MCF 10A (cell line): ENCODE results near the gene ADPRHL1. TPM values are rescaled to one million over a fixed set of nuclear protein-coding genes. Genes with fewer than 3 reads are reported as not detected.

Experiments used
- BruUV-seq: library from RNA; stranded (reverse); fragments of 400-500 nt; replicated peaks from 2 replicates; lab custom pipeline; 2021; lab: Mats Ljungman, UMichigan
- CTCF ChIA-PET: fragments of 300-600 bp; sonication (Branson Sonifier 250); formaldehyde crosslinking; extraction: SDS; loops from one replicate; lab custom pipeline; 2021; ENCODE audit warnings: antibody characterized with exemption, inconsistent platforms; lab: Yijun Ruan, JAX
- POLR2A ChIA-PET: fragments of 300-600, 350-650 bp; sonication (Branson Sonifier 250); formaldehyde crosslinking; extraction: SDS; loops from one replicate; lab custom pipeline; 2020; ENCODE audit warnings: antibody characterized with exemption, inconsistent platforms; lab: Yijun Ruan, JAX
- DNase-seq: peaks from one replicate; pipeline ENCODE4 v3.0.0-alpha.2; 2018; ENCODE audit not compliant: unreplicated experiment
- H3K27ac Mint-ChIP-seq: one replicate; pipeline ENCODE4 v1.8.0; 2022; ENCODE audit warnings: mild to moderate bottlenecking, low read depth, mixed read lengths; ENCODE audit not compliant: unreplicated experiment
- H3K27me3 Mint-ChIP-seq: one replicate; pipeline ENCODE4 v1.8.0; 2022; ENCODE audit warnings: mixed read lengths; ENCODE audit not compliant: insufficient read depth, unreplicated experiment
- H3K36me3 Mint-ChIP-seq: one replicate; pipeline ENCODE4 v1.8.0; 2022; ENCODE audit warnings: mild to moderate bottlenecking, moderate library complexity, mixed read lengths; ENCODE audit not compliant: insufficient read depth, unreplicated experiment
- H3K4me1 Mint-ChIP-seq: one replicate; pipeline ENCODE4 v1.8.0; 2022; ENCODE audit warnings: mixed read lengths; ENCODE audit not compliant: insufficient read depth, unreplicated experiment
- H3K4me3 Mint-ChIP-seq: one replicate; pipeline ENCODE4 v1.8.0; 2022; ENCODE audit warnings: mild to moderate bottlenecking, moderate library complexity, mixed read lengths; ENCODE audit not compliant: unreplicated experiment
- H3K9me3 Mint-ChIP-seq: one replicate; pipeline ENCODE4 v1.8.0; 2022; ENCODE audit warnings: mixed read lengths; ENCODE audit not compliant: unreplicated experiment
- intact Hi-C: fragments of 100-400 bp; cut with micrococcal nuclease; formaldehyde crosslinking; loops from 2 replicates; pipeline ENCODE4 v1.14.1; 2022
- total RNA-seq: library from RNA; stranded (reverse); gene quantifications from 2 replicates; pipeline ENCODE4 v1.2.3, GENCODE V29; 2022
- TF ChIP-seq, protein P1 (sequence below): fragments of 200-600 bp; IDR thresholded peaks from one replicate; pipeline ENCODE4 v1.8.0; 2022; ENCODE audit warnings: antibody characterized with exemption, mild to moderate bottlenecking; ENCODE audit not compliant: unreplicated experiment

ADPRHL1 gene
- total RNA-seq, 1 experiment from 2014 or later: 2.6 TPM

- CTCF ChIA-PET: no interaction called here
These were observed 35.2 kb downstream of the ADPRHL1 start for GRCh38 chr13:113417836-113418721.

GRCh38 chr13:113417008-113417751 is 36.1 kb downstream of the ADPRHL1 start:
- no peaks in the 10 kb centered on the region for H3K4me1 Mint-ChIP-seq
- DNase-seq: no peak
- ChIA-PET POLR2A (no interaction called here), CTCF (interaction anchor here (0.5 to 0.8 kb wide), 2 partner anchors 34 to 172 kb away, joined by 3 read pairs; no protein-coding TSS in a partner anchor)
- BruUV-seq: no TSS peak
- no peaks in the 10 kb centered on the region for H3K9me3 Mint-ChIP-seq
- no peak overlapping the region for H3K4me3 Mint-ChIP-seq
- no peaks in the 10 kb centered on the region for H3K36me3 Mint-ChIP-seq
- intact Hi-C loops: no loop called here
- TF ChIP-seq, protein P1, sequence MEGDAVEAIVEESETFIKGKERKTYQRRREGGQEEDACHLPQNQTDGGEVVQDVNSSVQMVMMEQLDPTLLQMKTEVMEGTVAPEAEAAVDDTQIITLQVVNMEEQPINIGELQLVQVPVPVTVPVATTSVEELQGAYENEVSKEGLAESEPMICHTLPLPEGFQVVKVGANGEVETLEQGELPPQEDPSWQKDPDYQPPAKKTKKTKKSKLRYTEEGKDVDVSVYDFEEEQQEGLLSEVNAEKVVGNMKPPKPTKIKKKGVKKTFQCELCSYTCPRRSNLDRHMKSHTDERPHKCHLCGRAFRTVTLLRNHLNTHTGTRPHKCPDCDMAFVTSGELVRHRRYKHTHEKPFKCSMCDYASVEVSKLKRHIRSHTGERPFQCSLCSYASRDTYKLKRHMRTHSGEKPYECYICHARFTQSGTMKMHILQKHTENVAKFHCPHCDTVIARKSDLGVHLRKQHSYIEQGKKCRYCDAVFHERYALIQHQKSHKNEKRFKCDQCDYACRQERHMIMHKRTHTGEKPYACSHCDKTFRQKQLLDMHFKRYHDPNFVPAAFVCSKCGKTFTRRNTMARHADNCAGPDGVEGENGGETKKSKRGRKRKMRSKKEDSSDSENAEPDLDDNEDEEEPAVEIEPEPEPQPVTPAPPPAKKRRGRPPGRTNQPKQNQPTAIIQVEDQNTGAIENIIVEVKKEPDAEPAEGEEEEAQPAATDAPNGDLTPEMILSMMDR: no peak
- H3K27me3 Mint-ChIP-seq: peaks cover 33% of the 10 kb centered on the region
- no peak overlapping the region for H3K27ac Mint-ChIP-seq

More at GRCh38 chr13:113417836-113418721, 35.2 kb downstream of the ADPRHL1 start:
- intact Hi-C loops: no loop called here
- H3K4me3 Mint-ChIP-seq: no peak overlapping the region
- no peak overlapping the region for H3K27ac Mint-ChIP-seq
- no peaks in the 10 kb centered on the region for H3K9me3 Mint-ChIP-seq
- peaks cover 33% of the 10 kb centered on the region for H3K27me3 Mint-ChIP-seq
- POLR2A ChIA-PET: no interaction called here
- no peaks in the 10 kb centered on the region for H3K36me3 Mint-ChIP-seq
- TF ChIP-seq, protein P1: no peak
- BruUV-seq: no TSS peak
- no peaks in the 10 kb centered on the region for H3K4me1 Mint-ChIP-seq
- DNase-seq: no peak

- TF ChIP-seq, protein P1: no peak
- peaks cover 33% of the 10 kb centered on the region for H3K27me3 Mint-ChIP-seq
- no peaks in the 10 kb centered on the region for H3K9me3 Mint-ChIP-seq
- H3K27ac Mint-ChIP-seq: no peak overlapping the region
- H3K4me3 Mint-ChIP-seq: no peak overlapping the region
- no TSS peak for BruUV-seq
- intact Hi-C loops: no loop called here
- ChIA-PET CTCF (interaction anchor here (0.9 kb wide), 1 partner anchor 74 kb away, joined by 3 read pairs; no protein-coding TSS in a partner anchor), POLR2A (interaction anchor here (0.6 kb wide), 1 partner anchor 112 kb away, joined by 3 read pairs; no protein-coding TSS in a partner anchor)
- H3K4me1 Mint-ChIP-seq: peaks cover 8% of the 10 kb centered on the region
- DNase-seq: no peak
- no peaks in the 10 kb centered on the region for H3K36me3 Mint-ChIP-seq
These were observed 37.5 kb downstream of the ADPRHL1 start for GRCh38 chr13:113415825-113416224.

DNA sequence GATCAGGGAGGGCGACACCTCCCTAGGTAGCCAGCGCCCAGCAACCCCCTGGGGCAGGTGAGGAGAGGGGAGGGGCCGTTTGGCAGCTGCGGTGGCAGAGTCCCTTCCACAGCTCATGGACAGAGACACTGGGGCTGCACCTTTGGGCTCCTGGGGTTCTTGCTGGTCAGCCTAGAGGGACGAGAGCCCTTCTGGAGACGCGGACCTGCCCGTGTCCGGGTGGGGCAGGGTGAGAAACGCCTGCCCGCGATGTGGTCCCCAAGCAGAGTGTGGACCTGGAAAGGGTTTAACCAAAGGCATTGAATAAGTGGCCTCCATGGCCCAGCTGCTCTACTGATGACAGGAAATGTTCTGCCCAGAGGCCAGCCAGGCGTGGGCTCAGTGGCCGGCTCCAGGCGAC is 38.3 kb downstream of the ADPRHL1 start:
- ChIA-PET POLR2A (no interaction called here), CTCF (no interaction called here)
- Mint-ChIP-seq H3K9me3 (no peaks in the 10 kb centered on the region), H3K27me3 (peaks cover 33% of the 10 kb centered on the region), H3K36me3 (no peaks in the 10 kb centered on the region), H3K4me1 (peaks cover 10% of the 10 kb centered on the region), H3K4me3 (no peak overlapping the region), H3K27ac (no peak overlapping the region)
- intact Hi-C loops: no loop called here
- TF ChIP-seq, protein P1: no peak
- no TSS peak for BruUV-seq
- no peak for DNase-seq
